Hematopoietic multipotent progenitor cell treated with erythropoietin and hydrocortisone succinate and interleukin-3 and kit ligand, for 17 days (in vitro differentiated cells): ENCODE data around the gene MFSD11.
A peak's percentile ranks its signal among the peaks of the same experiment; 100 is the strongest.
"Not testable (repeated sequence)": the region's sequence is repeated elsewhere in the genome, so short reads cannot be mapped to it uniquely, and the experiment has no call there.

Experiments
- DNase-seq: peaks from one replicate; pipeline ENCODE4 v3.0.0-alpha.2; 2015; ENCODE audit warnings: low spot score

The MFSD11 gene

GRCh38 chr17:76726776-76727718 is 10.9 kb upstream of the MFSD11 start, which contains the start of gene METTL23:
METTL23 (plus strand) TSS chr17:76726839; CDS start chr17:76729711, 2,872 bp downstream.
- DNase-seq: peak; percentile 84

GRCh38 chr17:76727745-76728456 is 10.0 kb upstream of the MFSD11 start:
- DNase-seq: no peak

GRCh38 chr17:76731800-76732733 is 5.9 kb upstream of the MFSD11 start:
- DNase-seq: not testable (repeated sequence)

GRCh38 chr17:76732734-76733617 is 4.9 kb upstream of the MFSD11 start:
- DNase-seq: no peak

- no peak for DNase-seq
Measured at GRCh38 chr17:76733618-76733957, 4.3 kb upstream of the MFSD11 start.

- peak; percentile 41 for DNase-seq
Measured at GRCh38 chr17:76734080-76734840, 3.7 kb upstream of the MFSD11 start.

GRCh38 chr17:76735006-76735405 is 2.9 kb upstream of the MFSD11 start:
- DNase-seq: peak; percentile 59

GRCh38 chr17:76735586-76736348 is 2.2 kb upstream of the MFSD11 start:
- DNase-seq: peak; percentile 56

- DNase-seq: peak; percentile 87
Measured at GRCh38 chr17:76736349-76737081, 1.4 kb upstream of the MFSD11 start.

GRCh38 chr17:76737082-76737675 is 740 bp upstream of the MFSD11 start, which contains the start of gene SRSF2:
SRSF2 (minus strand) TSS chr17:76737331; CDS start chr17:76737160, 171 bp downstream.
- peak; percentile 99 for DNase-seq

- DNase-seq: no peak
Measured at GRCh38 chr17:76738468-76738850, 540 bp downstream of the MFSD11 start.

GRCh38 chr17:76739568-76740115 is 1.7 kb downstream of the MFSD11 start:
- not testable (repeated sequence) for DNase-seq

GRCh38 chr17:76740329-76741118 is 2.6 kb downstream of the MFSD11 start:
- DNase-seq: no peak

GRCh38 chr17:76742958-76743357 is 5.0 kb downstream of the MFSD11 start:
- DNase-seq: no peak

GRCh38 chr17:76744747-76745146 is 6.8 kb downstream of the MFSD11 start:
- no peak for DNase-seq

- DNase-seq: peak; percentile 31
Measured at GRCh38 chr17:76745785-76746184, 7.9 kb downstream of the MFSD11 start.
